ENCODE data around the gene PLD4. TPM values are rescaled to one million over a fixed set of nuclear protein-coding genes. Genes with fewer than 3 reads are reported as not detected.

PLD4 gene
- total and polyA plus RNA-seq, 2 donors (not counting 1 experiment from before 2014, with no cell fraction given), result 0.17 TPM; not detected in 1

DNA sequence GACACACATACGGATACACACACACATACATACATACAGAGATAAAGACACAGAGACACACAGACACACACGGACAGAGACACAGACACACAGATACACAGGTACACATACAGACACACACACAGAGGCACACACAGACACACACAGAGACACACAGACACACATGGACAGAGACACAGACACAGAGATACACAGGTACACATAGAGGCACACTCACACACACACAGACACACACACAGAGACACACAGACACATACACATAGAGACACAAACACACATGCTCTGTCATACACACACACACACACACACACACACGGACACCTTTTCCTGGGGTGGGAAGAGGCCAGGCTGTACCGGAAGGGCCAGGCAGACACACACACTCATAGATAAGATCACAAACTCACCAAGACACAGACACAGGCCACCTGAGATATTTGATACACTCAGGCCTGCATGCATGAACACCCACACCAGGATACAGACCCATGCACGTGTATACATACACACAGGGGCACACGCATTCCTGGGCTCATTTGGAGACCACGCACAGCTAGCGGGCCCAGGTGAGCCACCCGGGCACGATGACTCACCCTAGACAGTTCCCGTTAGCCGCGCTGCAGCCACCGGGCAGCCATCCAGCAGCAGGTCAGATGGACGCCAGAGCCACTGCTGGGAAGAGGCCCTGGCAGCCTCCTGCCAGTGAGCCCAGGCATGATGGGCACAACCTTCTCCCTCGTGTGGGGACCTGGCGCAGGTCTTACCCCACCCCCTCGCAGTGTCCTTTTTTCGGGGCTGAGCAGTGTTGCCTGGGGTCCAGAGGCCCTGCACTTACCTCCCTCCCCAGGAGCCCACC lies 55.3 kb downstream of the PLD4 start:
- Histone ChIP-seq H3K4me1 (ENCODE audit: control insufficient read depth, extremely low read depth, insufficient read depth, low read length) (peaks cover 12% of the 10 kb centered on the region), H2AFZ (ENCODE audit: low read length) (no peak overlapping the region)

GRCh38 chr14:104980611-104981531 lies 56.2 kb downstream of the PLD4 start:
- H3K79me2 ChIP-seq (ENCODE audit: control insufficient read depth, insufficient read depth, low read length), result no peaks in the 10 kb centered on the region
- no peaks in the 10 kb centered on the region for H3K27me3 ChIP-seq (ENCODE audit: control insufficient read depth, insufficient read depth, low read length)
- H3K4me3 ChIP-seq (replicated peaks in 1 of 4; ENCODE audit: control extremely low read depth in 1 of 4, insufficient read depth in 1 of 4, low read depth in 3 of 4, low read length in 4 of 4), result no peak overlapping the region
- H3K4me1 ChIP-seq (ENCODE audit: control insufficient read depth, extremely low read depth, insufficient read depth, low read length), result peaks cover 8% of the 10 kb centered on the region
- no peak overlapping the region for H3K9ac ChIP-seq (ENCODE audit: insufficient read depth, low read length)
- H2AFZ ChIP-seq (ENCODE audit: low read length), result no peak overlapping the region
- no peaks in the 10 kb centered on the region for H3K36me3 ChIP-seq (ENCODE audit: control insufficient read depth, insufficient read depth, low read length)
- no peaks in the 10 kb centered on the region for H4K20me1 ChIP-seq (ENCODE audit: control insufficient read depth, extremely low read depth, insufficient read depth, low read length)
- no peaks in the 10 kb centered on the region for H3K9me3 ChIP-seq (ENCODE audit: control insufficient read depth, insufficient read depth, low read depth, low read length)
- no peak for DNase-seq (ENCODE audit: low read depth in 2 of 2)
- H3K27ac ChIP-seq (ENCODE audit: insufficient read depth, low read length), result no peak overlapping the region
- no peak overlapping the region for H3K4me2 ChIP-seq (ENCODE audit: extremely low read depth, insufficient read depth, low read length)
- no peak for TF ChIP-seq EZH2 (IDR thresholded peaks at IDR 0.05; ENCODE audit: low read length, missing control alignments)
- no peak for TF ChIP-seq CTCF (conservative IDR thresholded peaks at IDR 0.05 in 1 of 2, IDR thresholded peaks at IDR 0.05 in 1 of 2; ENCODE audit: low read depth in 1 of 2, low read length in 2 of 2)

More for the DNA sequence above, 55.3 kb downstream of the PLD4 start:
- Histone ChIP-seq H4K20me1 (ENCODE audit: control insufficient read depth, extremely low read depth, insufficient read depth, low read length) (no peaks in the 10 kb centered on the region), H3K9me3 (ENCODE audit: control insufficient read depth, insufficient read depth, low read depth, low read length) (no peaks in the 10 kb centered on the region), H3K4me3 (replicated peaks in 1 of 4; ENCODE audit: control extremely low read depth in 1 of 4, insufficient read depth in 1 of 4, low read depth in 3 of 4, low read length in 4 of 4) (no peak overlapping the region), H3K9ac (ENCODE audit: insufficient read depth, low read length) (no peak overlapping the region), H3K36me3 (ENCODE audit: control insufficient read depth, insufficient read depth, low read length) (no peaks in the 10 kb centered on the region), H3K27ac (ENCODE audit: insufficient read depth, low read length) (no peak overlapping the region), H3K27me3 (ENCODE audit: control insufficient read depth, insufficient read depth, low read length) (no peaks in the 10 kb centered on the region), H3K4me2 (ENCODE audit: extremely low read depth, insufficient read depth, low read length) (no peak overlapping the region), H3K79me2 (ENCODE audit: control insufficient read depth, insufficient read depth, low read length) (no peaks in the 10 kb centered on the region)
- TF ChIP-seq EZH2 (IDR thresholded peaks at IDR 0.05; ENCODE audit: low read length, missing control alignments) (no peak), CTCF (conservative IDR thresholded peaks at IDR 0.05 in 1 of 2, IDR thresholded peaks at IDR 0.05 in 1 of 2; ENCODE audit: low read depth in 1 of 2, low read length in 2 of 2) (no peak)
- DNase-seq (ENCODE audit: low read depth in 2 of 2), result peak; percentile 18 to 67

Data from fibroblast of lung (primary cell).